Epithelial cell of esophagus (primary cell): Measurements from ENCODE around the gene ATP6V1G1.
A peak's percentile ranks its signal among the peaks of the same experiment; 100 is the strongest.

Experiments
- DNase-seq: peaks from one replicate; pipeline ENCODE4 v3.0.0; 2010; ENCODE audit warnings: low read depth
- H3K4me3 ChIP-seq: 2 replicates; pipeline ENCODE4 v1.5.1; 2011; ENCODE audit warnings: mild to moderate bottlenecking, low read length, control low read depth
- TF ChIP-seq, protein P1 (sequence below): IDR thresholded peaks from 2 replicates; pipeline ENCODE4 v1.5.1; 2011; ENCODE audit warnings: low read depth, mild to moderate bottlenecking, low read length, control low read depth, inconsistent platforms; ENCODE audit not compliant: insufficient read depth; ENCODE audit errors: missing control alignments

The ATP6V1G1 gene

DNA sequence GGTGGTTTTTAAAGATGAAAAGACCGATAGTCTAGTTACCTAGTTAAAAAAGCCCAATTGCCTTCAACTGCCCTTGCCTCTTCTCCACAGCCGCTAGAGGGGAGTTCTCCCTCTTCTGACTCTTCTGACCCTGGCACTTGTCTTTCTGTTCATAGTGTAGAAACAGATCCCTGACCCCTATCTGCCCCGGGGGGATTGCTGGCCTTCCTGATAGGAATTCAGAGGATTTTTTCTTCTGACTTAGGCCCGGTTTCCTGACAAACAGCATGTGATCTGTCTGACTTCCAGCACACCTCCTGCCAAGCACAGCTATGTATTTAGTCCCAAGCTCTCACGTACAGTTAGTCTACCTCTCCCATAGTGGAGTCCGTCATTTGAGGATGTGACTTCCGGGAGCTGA, 18.5 kb downstream of the ATP6V1G1 start:
- DNase-seq = no peak
- no peak overlapping the region for H3K4me3 ChIP-seq
- TF ChIP-seq, protein P1, sequence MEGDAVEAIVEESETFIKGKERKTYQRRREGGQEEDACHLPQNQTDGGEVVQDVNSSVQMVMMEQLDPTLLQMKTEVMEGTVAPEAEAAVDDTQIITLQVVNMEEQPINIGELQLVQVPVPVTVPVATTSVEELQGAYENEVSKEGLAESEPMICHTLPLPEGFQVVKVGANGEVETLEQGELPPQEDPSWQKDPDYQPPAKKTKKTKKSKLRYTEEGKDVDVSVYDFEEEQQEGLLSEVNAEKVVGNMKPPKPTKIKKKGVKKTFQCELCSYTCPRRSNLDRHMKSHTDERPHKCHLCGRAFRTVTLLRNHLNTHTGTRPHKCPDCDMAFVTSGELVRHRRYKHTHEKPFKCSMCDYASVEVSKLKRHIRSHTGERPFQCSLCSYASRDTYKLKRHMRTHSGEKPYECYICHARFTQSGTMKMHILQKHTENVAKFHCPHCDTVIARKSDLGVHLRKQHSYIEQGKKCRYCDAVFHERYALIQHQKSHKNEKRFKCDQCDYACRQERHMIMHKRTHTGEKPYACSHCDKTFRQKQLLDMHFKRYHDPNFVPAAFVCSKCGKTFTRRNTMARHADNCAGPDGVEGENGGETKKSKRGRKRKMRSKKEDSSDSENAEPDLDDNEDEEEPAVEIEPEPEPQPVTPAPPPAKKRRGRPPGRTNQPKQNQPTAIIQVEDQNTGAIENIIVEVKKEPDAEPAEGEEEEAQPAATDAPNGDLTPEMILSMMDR = no peak

DNA sequence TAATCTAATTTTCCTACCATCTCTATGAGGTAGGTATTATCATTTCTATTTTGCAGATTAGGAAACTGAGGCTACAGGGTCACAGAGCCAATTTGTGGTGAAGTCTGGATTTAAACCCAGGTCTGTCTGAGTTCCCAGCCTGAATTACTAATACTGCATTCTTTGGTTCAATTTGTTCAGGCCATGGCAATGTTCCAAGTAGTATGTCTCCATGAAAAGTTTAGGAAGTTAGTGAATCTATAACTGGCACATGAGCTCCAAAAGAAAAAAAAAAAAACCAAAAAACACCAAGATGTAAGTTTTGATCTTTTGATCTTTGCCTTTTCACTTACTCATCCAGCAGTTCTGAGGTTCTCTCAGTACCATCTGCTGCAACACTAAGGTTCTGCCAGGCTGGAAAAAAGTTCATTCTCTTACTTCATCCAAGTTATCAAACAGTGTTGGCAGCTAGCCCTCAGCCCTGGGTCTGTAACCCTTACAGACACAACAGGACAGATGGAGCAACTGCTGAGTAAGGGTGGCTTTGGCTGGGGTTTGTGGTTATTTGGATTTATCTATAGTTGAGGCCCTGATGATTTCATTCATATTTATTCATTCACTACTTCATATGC, 19.1 kb downstream of the ATP6V1G1 start:
- H3K4me3 ChIP-seq = no peak overlapping the region
- no peak for DNase-seq
- TF ChIP-seq, protein P1 = no peak

DNA sequence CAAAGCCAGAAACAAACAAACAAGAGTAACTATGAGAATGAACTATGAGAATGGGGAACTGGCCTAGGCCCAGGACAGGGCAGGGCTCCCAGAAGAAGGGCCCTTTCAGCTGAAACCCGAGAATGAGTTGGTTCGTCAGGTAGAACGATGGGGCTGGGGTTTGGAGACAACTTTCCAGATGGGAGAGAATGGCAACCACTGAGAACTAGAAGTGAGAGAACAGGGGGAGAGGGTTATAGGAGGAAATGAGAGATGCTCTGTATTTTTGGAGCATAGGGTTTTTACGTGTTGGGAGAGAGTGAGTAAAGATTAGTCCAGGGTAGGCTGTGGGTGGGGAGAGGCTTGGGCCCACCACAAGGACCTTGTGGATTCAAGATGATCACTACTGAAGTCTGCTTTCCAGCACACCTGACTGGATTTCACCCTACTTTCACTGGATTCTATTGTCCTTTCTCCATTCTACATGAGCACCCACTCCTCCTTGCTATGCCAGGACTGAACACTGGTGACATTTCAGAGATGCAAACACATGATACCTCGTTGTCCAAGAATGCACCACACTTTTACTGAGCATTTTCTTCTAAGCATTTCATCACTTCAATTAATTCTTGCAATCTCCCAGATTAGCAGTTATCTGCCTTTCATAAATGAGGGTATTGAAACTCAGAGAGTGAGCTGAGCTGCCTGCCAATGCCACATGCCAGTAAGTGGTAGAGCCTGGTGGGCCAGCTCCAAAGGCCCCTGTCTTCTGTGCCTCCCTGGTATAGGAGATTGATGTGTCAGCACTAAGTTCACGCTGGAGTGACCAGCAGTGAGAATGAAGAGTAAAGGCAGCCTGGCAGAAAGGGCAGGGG, 20.3 kb downstream of the ATP6V1G1 start:
- TF ChIP-seq, protein P1 = no peak
- no peak overlapping the region for H3K4me3 ChIP-seq
- no peak for DNase-seq

DNA sequence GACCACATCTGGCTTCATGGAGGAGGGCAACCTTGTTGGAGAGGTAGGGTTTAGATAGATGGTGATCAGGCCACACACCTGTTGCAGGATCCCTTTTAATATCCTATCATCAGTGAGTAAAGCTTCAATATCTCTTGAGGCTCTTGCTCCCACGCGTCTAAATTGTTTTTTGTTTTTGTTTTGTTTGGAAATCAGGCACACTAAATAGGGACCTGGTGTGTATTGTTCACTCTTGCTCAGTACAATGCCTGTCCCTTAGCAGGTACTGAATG, 20.9 kb downstream of the ATP6V1G1 start:
- DNase-seq = no peak
- no peak overlapping the region for H3K4me3 ChIP-seq
- TF ChIP-seq, protein P1 = no peak

DNA sequence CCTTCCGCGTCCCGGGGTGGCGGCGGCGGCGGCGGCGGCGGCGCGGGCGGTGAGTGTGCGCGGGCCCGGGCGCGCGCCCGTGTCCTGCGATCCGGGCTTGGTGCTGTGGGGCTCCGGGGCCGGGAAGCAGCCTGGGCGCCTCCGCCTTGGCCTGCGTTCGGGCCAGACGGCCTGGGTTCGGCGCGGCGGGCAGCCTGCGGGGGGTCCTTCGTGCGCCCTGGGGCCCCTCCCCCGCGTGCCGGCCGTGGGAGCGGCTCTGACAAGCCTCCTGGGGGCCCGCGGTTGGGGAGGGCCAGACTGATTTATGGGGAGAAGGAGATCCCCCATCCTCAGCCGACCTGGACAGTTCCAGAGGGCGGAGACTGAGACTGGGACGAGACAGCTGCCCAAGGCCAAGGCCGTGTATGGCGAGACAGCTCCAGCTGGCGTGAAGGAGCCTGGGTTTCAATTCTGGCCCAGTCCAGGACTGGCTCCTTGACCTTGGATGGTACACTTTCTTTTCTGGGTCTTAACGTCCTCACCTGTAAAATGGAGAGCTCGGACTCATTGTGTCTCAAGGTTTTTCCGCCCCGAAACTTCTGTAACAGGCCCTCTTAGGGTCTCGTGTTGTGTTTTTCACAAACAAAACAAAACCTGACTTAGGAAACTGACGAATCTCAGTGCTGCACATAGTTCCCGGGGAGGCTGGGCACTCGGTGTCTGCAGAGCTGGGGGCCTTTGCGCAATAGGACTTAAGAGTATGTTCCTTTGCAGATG, 24.1 kb downstream of the ATP6V1G1 start:
- H3K4me3 ChIP-seq = peak overlapping the region; percentile 66
- DNase-seq = peak; percentile 52
- TF ChIP-seq, protein P1 = no peak

GRCh38 chr9:114612272-114612923, 24.8 kb downstream of the ATP6V1G1 start:
- no peak for DNase-seq
- peak overlapping the region; percentile 66 for H3K4me3 ChIP-seq
- TF ChIP-seq, protein P1 = no peak
